Measurements from ENCODE around the gene XPC. TPM values are rescaled to one million over a fixed set of nuclear protein-coding genes. Genes with fewer than 3 reads are reported as not detected.

Gene XPC
- total RNA-seq, 2 donors from 2014 or later = 33.0 to 40.0 TPM

- Mint-ChIP-seq H3K27me3 (ENCODE audit: insufficient read depth) (no peaks in the 10 kb centered on the region), H3K4me1 (peaks cover 19% of the 10 kb centered on the region), H3K4me3 (no peak overlapping the region), H3K9me3 (no peaks in the 10 kb centered on the region), H3K36me3 (ENCODE audit: low read depth) (peaks cover 54% of the 10 kb centered on the region), H3K27ac (no peak overlapping the region)
- Histone ChIP-seq H3K4me3 (ENCODE audit: low read length) (no peak overlapping the region), H3K27ac (ENCODE audit: low read depth, low read length) (no peak overlapping the region), H3K9ac (ENCODE audit: extremely low read depth, low read length, poor library complexity, severe bottlenecking) (no peak overlapping the region), H3K36me3 (ENCODE audit: control insufficient read depth, insufficient read depth, low read length) (peaks cover 63% of the 10 kb centered on the region), H3K27me3 (ENCODE audit: control insufficient read depth, insufficient read depth, low read length, poor library complexity, severe bottlenecking) (no peaks in the 10 kb centered on the region), H3K4me1 (ENCODE audit: control insufficient read depth, insufficient read depth, low read length) (peaks cover 4% of the 10 kb centered on the region), H3K9me3 (ENCODE audit: control insufficient read depth, low read length) (peaks cover 8% of the 10 kb centered on the region)
- 94 to 99% methylated on average over 12 of the region's 12 CpGs for WGBS, 2 experiments (ENCODE audit: insufficient coverage in 1 of 2, insufficient read length in 1 of 2)
- DNase-seq = peak; percentile 26
- TF ChIP-seq CTCF (conservative IDR thresholded peaks at IDR 0.05) = no peak
These were observed 50.8 kb downstream of the XPC start for GRCh38 chr3:14127516-14128161.

- whole genome bisulfite sequencing, 2 experiments (ENCODE audit: insufficient coverage in 1 of 2, insufficient read length in 1 of 2) = 80 to 89% methylated on average over 1 to 3 of the region's 5 CpGs
- no peak overlapping the region for H3K27ac Mint-ChIP-seq
These were observed 51.4 kb downstream of the XPC start for GRCh38 chr3:14126887-14127505.

More at GRCh38 chr3:14126887-14127505, 51.4 kb downstream of the XPC start:
- Histone ChIP-seq H3K36me3 (ENCODE audit: control insufficient read depth, insufficient read depth, low read length) (peaks cover 63% of the 10 kb centered on the region), H3K9me3 (ENCODE audit: control insufficient read depth, low read length) (peaks cover 14% of the 10 kb centered on the region), H3K4me1 (ENCODE audit: control insufficient read depth, insufficient read depth, low read length) (peaks cover 4% of the 10 kb centered on the region), H3K4me3 (ENCODE audit: low read length) (peak overlapping the region; percentile 92), H3K9ac (ENCODE audit: extremely low read depth, low read length, poor library complexity, severe bottlenecking) (no peak overlapping the region), H3K27me3 (ENCODE audit: control insufficient read depth, insufficient read depth, low read length, poor library complexity, severe bottlenecking) (no peaks in the 10 kb centered on the region), H3K27ac (ENCODE audit: low read depth, low read length) (no peak overlapping the region)
- Mint-ChIP-seq H3K27me3 (ENCODE audit: insufficient read depth) (no peaks in the 10 kb centered on the region), H3K9me3 (no peaks in the 10 kb centered on the region), H3K36me3 (ENCODE audit: low read depth) (peaks cover 54% of the 10 kb centered on the region), H3K4me1 (peaks cover 19% of the 10 kb centered on the region), H3K4me3 (no peak overlapping the region)
- DNase-seq = peak; percentile 18
- TF ChIP-seq CTCF (conservative IDR thresholded peaks at IDR 0.05) = no peak

Measured in endodermal cell (in vitro differentiated cells).